ENCODE data around the gene NEMF.

NEMF gene, protein sequence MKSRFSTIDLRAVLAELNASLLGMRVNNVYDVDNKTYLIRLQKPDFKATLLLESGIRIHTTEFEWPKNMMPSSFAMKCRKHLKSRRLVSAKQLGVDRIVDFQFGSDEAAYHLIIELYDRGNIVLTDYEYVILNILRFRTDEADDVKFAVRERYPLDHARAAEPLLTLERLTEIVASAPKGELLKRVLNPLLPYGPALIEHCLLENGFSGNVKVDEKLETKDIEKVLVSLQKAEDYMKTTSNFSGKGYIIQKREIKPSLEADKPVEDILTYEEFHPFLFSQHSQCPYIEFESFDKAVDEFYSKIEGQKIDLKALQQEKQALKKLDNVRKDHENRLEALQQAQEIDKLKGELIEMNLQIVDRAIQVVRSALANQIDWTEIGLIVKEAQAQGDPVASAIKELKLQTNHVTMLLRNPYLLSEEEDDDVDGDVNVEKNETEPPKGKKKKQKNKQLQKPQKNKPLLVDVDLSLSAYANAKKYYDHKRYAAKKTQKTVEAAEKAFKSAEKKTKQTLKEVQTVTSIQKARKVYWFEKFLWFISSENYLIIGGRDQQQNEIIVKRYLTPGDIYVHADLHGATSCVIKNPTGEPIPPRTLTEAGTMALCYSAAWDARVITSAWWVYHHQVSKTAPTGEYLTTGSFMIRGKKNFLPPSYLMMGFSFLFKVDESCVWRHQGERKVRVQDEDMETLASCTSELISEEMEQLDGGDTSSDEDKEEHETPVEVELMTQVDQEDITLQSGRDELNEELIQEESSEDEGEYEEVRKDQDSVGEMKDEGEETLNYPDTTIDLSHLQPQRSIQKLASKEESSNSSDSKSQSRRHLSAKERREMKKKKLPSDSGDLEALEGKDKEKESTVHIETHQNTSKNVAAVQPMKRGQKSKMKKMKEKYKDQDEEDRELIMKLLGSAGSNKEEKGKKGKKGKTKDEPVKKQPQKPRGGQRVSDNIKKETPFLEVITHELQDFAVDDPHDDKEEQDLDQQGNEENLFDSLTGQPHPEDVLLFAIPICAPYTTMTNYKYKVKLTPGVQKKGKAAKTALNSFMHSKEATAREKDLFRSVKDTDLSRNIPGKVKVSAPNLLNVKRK

DNA sequence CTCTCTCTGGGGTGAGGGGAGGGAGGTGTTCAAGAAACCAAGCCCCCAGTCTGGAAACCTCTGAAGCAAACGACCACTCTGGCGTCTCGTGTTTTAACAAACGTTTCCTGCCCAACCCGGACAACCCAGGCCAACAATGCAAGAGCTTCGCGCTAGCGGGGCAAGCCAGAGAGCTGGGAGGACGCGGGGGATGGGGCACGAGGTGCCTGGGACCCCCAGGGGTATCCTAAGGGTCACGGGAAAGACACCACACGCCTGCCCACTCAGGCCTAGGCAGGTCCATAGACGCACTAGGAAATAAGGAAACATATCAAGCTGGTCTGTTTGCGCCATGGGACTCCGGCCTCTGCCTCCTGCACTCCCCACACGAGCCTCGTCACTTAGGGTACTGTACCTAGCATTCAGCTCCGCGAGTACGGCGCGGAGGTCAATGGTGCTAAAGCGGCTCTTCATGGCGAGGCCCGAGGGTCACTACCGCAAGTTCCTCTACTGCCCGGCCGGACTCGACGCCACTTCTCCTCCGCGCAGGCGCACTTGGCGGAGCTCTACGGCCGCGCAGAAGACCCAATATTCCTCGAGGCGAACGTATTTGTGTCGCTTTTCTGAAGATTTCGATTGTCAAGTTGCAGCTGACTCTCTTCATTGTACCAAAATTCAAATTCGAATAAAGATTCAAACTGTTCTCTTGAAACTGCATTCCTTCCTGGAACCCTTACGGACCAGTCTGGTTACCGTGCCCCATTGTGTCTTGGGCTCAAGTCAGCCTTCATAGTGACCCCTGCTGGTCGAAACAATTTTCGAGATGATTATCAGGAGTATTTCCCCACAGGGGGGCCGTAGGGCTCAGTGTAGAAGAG, at the start of gene NEMF:
TSS of gene NEMF (minus strand) at position 488 of the 857 bp plus-strand sequence. CDS start at position 453, 35 bp downstream.
- TF ChIP-seq, protein P1, sequence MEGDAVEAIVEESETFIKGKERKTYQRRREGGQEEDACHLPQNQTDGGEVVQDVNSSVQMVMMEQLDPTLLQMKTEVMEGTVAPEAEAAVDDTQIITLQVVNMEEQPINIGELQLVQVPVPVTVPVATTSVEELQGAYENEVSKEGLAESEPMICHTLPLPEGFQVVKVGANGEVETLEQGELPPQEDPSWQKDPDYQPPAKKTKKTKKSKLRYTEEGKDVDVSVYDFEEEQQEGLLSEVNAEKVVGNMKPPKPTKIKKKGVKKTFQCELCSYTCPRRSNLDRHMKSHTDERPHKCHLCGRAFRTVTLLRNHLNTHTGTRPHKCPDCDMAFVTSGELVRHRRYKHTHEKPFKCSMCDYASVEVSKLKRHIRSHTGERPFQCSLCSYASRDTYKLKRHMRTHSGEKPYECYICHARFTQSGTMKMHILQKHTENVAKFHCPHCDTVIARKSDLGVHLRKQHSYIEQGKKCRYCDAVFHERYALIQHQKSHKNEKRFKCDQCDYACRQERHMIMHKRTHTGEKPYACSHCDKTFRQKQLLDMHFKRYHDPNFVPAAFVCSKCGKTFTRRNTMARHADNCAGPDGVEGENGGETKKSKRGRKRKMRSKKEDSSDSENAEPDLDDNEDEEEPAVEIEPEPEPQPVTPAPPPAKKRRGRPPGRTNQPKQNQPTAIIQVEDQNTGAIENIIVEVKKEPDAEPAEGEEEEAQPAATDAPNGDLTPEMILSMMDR (IDR thresholded peaks at IDR 0.05; ENCODE audit: borderline replicate concordance, insufficient read depth, low read depth, low read length), result peak; percentile 71

DNA sequence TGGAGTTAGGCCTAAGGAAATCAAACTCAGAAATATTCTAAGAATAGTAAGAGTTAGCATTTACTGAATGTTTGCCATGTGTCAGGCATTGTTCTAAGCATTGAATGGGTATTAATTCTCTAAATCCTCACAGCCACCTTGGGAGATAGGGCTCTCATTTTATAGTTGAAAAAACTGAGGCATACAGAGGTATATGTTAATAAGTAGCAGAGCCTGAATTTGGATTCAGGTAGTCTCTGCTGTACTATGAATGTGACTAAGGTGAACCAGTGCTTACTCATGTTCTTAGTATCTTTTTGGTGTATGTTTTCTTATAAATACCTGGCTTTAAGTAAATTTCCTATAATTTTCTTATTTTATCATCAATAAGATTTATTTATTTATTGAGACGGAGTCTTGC, 48.4 kb upstream of the NEMF start:
- TF ChIP-seq, protein P1 (IDR thresholded peaks at IDR 0.05; ENCODE audit: borderline replicate concordance, insufficient read depth, low read depth, low read length), result no peak
- H3K4me3 ChIP-seq (ENCODE audit: low read depth, low read length), result no peak overlapping the region

More for the DNA sequence above, at the start of gene NEMF:
- H3K4me3 ChIP-seq (ENCODE audit: low read depth, low read length), result peak within 1 kb of the TSS; percentile 98

DNA sequence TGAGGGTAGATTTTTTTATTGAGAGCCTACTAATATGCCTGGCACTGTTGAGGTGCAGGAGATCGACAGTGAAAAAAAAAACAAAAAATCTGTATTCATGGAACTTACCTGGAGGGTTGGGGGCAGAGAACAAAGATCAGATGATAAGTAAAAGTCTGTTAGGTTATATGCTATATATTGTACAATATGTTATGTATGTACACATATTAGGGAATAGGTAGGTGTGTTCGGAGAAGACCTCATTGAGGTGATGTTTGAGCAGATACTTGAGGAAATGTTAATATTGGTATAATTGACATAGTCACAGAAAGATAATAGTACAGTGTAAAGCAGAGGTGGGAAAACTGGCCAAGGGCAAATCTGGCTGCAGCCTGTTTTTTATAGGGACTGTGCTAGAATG, 45.9 kb upstream of the NEMF start:
- H3K4me3 ChIP-seq (ENCODE audit: low read depth, low read length), result no peak overlapping the region
- TF ChIP-seq, protein P1 (IDR thresholded peaks at IDR 0.05; ENCODE audit: borderline replicate concordance, insufficient read depth, low read depth, low read length), result no peak

DNA sequence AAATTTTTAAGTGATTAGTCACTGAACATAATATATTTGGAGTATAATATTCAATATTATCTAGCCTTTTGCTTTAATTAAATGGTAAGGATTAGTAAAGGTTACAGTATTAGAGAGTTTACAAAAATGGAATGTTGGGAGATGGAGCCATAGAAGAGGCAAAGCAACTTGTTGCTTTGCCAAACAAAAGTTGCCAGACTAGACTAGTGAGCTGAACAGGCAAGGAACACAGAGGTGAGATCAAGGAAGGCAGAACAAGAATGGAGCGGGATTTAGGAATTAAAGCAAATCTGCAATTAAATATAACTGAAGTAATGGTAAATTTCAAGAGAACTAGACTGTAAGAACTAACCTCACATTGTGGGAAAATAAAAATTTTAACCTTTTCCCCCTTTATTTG, 45.4 kb upstream of the NEMF start:
- no peak overlapping the region for H3K4me3 ChIP-seq (ENCODE audit: low read depth, low read length)
- TF ChIP-seq, protein P1 (IDR thresholded peaks at IDR 0.05; ENCODE audit: borderline replicate concordance, insufficient read depth, low read depth, low read length), result no peak

DNA sequence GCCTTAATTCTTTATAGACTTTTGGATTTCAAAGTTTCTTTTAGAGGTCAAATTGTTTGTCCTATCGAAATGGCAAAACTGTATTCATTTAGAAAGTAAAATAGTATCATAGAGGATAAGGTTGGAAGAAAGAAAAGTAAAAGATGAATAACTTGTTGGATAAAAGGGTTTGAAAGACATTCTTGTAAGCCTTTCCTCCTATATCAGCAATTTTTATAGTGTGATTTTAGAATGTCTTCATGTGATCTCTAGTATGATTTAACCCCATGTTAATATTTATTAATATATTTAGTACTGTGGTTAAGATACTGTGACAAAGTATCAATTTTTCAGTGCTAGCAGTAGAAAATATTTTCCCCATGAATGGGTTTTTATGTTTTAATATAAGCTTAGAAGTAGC, 44.8 kb upstream of the NEMF start:
- H3K4me3 ChIP-seq (ENCODE audit: low read depth, low read length), result no peak overlapping the region
- TF ChIP-seq, protein P1 (IDR thresholded peaks at IDR 0.05; ENCODE audit: borderline replicate concordance, insufficient read depth, low read depth, low read length), result no peak

DNA sequence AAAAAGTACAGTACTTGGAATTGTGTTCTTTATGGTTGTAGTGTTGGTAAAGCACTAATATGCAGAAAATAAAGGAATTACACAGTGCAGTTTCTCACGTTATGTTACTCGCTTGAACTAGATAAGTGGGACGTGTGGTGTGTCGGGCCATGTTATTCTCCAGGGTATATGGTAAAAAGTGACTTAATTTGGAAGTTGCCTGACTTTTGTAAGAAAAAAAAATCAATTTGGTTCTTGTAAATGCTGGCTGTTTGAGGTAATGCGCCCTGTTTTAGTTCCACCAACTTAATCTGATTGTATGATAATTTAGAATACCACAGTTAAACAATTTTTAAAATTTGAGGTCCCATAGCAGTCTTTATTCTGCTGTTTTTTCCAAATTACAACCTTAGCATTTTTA, 44.4 kb upstream of the NEMF start:
- TF ChIP-seq, protein P1 (IDR thresholded peaks at IDR 0.05; ENCODE audit: borderline replicate concordance, insufficient read depth, low read depth, low read length), result no peak
- no peak overlapping the region for H3K4me3 ChIP-seq (ENCODE audit: low read depth, low read length)

DNA sequence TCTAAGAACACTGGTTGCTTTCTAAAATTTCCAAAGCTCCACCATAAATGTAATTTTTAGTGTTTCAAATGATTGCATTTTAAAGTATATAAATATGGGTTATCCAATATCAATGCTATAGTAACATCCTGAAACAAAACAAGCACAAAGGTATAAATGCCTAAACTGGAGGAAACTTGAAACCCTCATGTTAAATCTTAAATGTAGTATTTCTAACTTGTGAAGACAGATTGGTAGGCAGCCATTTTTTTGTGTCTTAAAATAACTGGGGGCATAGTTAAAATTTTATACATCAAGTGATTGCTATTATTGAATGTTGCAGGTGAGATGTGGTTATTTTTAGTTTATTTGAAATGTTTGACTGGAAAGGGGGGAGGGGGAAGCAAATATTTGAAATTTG, 43.7 kb upstream of the NEMF start:
- peak overlapping the region; percentile 49 for H3K4me3 ChIP-seq (ENCODE audit: low read depth, low read length)
